WI38 (cell line): ENCODE measurements around the gene GNAL.

Source experiments
- H3K4me3 ChIP-seq: 2 replicates; pipeline ENCODE4 v1.5.1; 2011; ENCODE audit warnings: low read depth, mild to moderate bottlenecking, control low read depth, low read length
- TF ChIP-seq, protein P1 (sequence below): IDR thresholded peaks from 2 replicates; pipeline ENCODE4 v1.5.1; 2012; ENCODE audit warnings: low read depth, mild to moderate bottlenecking, control low read depth, low read length

Gene GNAL

DNA sequence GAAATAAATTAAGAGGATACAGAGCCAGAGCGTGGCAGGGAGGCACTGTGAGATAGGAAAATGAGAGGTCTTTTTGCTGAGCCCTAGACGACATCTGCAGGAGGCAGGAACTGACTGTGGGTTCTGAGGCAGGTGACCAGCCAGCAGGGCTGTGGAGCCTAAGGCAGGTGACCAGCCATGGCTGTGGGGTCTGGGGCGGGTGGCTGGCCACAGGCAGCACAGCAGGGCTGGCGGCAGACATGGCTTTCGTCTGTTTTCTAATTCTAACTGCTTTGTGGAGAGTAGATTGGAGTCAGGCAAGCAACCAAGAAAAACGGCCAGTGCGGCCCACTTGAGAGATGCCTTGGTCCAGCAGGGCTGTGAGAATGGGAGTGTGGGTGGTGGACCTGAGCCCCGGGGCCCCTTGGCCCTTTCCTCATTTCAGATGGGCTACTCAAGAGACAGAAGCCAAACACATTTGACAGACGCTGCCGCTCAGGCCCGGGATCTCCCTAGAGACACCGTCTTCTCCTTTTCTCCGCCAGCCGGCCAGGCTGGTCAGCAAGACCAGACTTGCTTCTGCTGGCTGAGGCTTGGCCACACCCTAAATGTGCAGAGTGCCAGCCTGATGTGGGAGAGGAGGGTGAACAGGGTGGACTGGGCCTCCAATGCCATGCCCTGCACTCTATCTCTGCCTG lies 19.7 kb upstream of the GNAL start:
- TF ChIP-seq, protein P1, sequence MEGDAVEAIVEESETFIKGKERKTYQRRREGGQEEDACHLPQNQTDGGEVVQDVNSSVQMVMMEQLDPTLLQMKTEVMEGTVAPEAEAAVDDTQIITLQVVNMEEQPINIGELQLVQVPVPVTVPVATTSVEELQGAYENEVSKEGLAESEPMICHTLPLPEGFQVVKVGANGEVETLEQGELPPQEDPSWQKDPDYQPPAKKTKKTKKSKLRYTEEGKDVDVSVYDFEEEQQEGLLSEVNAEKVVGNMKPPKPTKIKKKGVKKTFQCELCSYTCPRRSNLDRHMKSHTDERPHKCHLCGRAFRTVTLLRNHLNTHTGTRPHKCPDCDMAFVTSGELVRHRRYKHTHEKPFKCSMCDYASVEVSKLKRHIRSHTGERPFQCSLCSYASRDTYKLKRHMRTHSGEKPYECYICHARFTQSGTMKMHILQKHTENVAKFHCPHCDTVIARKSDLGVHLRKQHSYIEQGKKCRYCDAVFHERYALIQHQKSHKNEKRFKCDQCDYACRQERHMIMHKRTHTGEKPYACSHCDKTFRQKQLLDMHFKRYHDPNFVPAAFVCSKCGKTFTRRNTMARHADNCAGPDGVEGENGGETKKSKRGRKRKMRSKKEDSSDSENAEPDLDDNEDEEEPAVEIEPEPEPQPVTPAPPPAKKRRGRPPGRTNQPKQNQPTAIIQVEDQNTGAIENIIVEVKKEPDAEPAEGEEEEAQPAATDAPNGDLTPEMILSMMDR = no peak
- no peak overlapping the region for H3K4me3 ChIP-seq

DNA sequence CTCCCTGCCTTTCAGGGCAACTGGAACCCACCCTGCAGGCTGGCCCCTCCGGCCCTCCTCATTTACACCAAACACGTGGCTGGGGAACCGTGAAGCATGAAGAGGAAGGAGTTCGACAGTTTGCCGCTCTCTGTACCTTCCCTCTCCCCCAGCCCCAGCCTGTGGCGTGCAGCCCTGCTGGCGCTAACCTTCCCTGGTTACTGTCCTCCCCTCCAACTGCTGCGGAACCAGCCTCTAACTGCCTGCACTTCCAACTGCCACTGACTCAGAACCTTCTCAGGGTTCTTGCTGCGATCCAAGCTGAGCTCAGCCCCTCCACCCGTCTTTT lies 19.2 kb upstream of the GNAL start:
- TF ChIP-seq, protein P1 = no peak
- H3K4me3 ChIP-seq = no peak overlapping the region

DNA sequence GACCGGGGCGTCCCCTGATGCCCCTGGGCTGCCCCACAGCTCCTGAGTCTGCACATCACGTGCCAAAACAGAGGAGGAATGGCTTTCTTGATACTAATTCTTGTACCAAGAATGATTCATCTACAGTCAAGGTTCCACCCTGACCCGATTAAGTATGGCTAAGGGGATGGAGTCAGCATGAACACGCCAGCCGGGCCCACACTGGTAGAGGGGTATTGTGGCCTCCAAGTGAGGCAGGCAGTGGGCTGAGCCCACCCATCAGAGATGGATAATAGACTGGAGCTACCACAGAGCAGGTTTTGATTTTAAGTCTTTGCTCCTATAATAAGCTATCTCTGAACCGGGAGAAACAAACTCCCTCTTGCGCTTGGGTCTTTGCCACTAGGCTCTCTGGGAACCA lies 17.9 kb upstream of the GNAL start:
- no peak overlapping the region for H3K4me3 ChIP-seq
- TF ChIP-seq, protein P1 = no peak

DNA sequence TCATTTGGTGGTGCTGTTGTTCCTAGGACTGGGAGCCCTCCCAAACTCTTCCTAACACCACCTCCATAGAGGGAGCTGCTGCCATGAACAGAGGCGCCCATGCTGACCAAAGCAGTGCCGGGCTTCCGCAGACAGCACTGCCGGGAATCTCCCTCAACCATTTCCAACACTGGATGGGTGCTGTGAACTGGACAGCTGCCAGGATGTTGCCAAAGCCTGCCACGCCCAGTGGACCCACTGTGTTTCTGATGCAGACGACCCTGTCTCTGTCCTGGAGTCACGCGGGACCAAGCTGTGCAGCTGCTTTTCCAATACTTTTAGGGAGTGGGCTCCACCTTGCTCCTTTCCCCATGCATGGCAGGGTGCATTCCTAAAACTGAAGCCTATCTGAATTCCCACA lies 16.9 kb upstream of the GNAL start:
- TF ChIP-seq, protein P1 = no peak
- H3K4me3 ChIP-seq = no peak overlapping the region

DNA sequence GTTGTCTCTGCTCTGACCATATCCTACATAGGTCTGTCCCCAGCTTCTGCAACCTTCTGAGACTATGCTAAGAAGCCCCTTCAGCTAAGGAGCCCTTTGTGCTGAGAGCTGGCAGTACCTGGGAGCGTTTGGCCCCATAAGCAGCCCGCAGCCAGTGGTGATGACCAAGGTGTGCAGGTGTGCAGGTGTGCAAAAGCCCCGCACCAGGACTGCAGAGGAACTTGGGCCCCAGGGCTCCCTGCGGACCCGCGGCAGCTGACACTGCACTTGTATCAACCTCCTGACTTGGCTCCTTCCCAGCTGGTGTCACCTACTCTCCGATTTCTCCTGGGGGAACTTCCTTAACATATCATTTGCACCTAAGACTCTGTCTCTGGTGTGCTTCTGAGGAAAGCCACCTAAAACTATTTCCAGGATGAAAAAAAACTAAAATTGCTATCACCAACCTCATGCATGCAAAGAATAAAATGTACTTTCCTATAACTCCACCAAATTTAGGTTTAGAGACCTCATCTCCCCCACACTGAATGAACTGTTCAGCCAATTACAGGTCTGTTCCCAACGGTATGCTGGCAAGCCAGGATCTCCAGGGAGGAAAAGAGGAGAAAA lies 16.1 kb upstream of the GNAL start:
- no peak overlapping the region for H3K4me3 ChIP-seq

DNA sequence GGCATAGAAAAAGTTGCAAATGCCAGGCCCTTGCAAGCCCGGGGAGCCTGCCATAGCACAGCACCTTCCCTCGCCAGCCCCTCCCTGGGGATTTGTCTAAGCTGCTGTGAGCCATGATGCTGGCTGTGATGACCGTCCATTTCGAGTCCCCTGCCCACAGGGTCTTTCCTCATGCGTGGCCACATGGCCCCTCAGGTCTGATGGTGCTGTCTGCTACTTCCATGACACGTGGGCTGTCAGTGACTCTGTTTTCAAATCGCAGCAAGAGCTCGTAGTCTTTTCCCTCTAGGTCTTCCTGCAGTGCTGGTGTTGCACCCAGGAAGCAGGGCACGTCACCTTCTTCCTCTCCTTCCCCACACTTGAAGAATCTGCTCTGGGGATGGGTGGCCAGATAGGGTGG lies 15.5 kb upstream of the GNAL start:
- TF ChIP-seq, protein P1 = no peak
- H3K4me3 ChIP-seq = no peak overlapping the region

More for the DNA sequence above, 16.1 kb upstream of the GNAL start:
- TF ChIP-seq, protein P1 = no peak

DNA sequence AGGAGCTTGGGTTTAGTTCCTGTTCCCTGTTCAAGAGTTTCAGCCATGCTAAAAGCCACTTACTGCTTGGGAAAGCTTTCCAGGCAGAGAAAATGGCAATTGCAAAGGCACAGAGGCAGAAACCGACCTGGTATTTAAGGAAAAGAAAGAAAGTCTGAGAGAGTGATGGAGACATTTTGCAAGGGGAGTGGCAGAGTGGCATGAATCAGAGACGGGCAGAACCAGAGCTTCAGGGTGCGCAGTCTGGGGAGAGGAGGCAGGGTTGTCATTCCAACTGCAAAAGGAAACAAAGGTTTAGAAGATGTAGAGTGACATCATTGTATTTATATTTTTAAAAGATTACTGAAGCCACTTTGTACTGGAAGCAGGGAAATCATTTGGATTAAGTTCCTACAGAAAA lies 14.9 kb upstream of the GNAL start:
- TF ChIP-seq, protein P1 = no peak
- no peak overlapping the region for H3K4me3 ChIP-seq
